K562 (cell line): ENCODE data around the gene GEMIN7. TPM values are rescaled to one million over a fixed set of nuclear protein-coding genes. Genes with fewer than 3 reads are reported as not detected.

Experiments
- BRF1 ChIP-seq: IDR thresholded peaks from 3 replicates; pipeline ENCODE4 v1.6.1; 2011; ENCODE audit warnings: borderline replicate concordance, mild to moderate bottlenecking; ENCODE audit not compliant: insufficient read length; ENCODE audit errors: extremely low read depth
- CBFA2T3 ChIP-seq: fragments of 450-650 bp; IDR thresholded peaks from 2 replicates; pipeline ENCODE4 v1.6.1; 2017
- CBX3 ChIP-seq, 2 experiments: IDR thresholded peaks; 1 replicate in 1 of 2; 2 replicates in 1 of 2; pipeline ENCODE4 v1.6.1; 2012; ENCODE audit warnings: inconsistent platforms in 2 of 2, low read length in 2 of 2, borderline replicate concordance in 1 of 2, control low read depth in 1 of 2
- E2F5 ChIP-seq: sonication (generic); formaldehyde crosslinking; IDR thresholded peaks from 2 replicates; pipeline ENCODE4 v1.8.0; 2022; ENCODE audit warnings: mild to moderate bottlenecking, missing genetic modification reagents
- ELF1 ChIP-seq: fragments of 200-800 bp; sonication (Bioruptor generic); IDR thresholded peaks from 2 replicates; pipeline ENCODE4 v1.6.1; 2016; ENCODE audit warnings: missing genetic modification characterization, missing compliant biosample characterization
- ETV5 ChIP-seq: sonication (generic); formaldehyde crosslinking; IDR thresholded peaks from 2 replicates; pipeline ENCODE4 v1.4.0; 2020; ENCODE audit warnings: low read depth, mild to moderate bottlenecking, missing genetic modification reagents
- HES1 ChIP-seq: fragments of 450-650 bp; IDR thresholded peaks from 2 replicates; pipeline ENCODE4 v1.6.1; 2016; ENCODE audit warnings: low read depth, mild to moderate bottlenecking, moderate library complexity
- HNRNPL ChIP-seq: fragments of 200-400 bp; formaldehyde crosslinking; IDR thresholded peaks from 2 replicates; pipeline ENCODE4 v1.6.1; 2017; ENCODE audit warnings: low read depth, mild to moderate bottlenecking, low read length
- KDM4B ChIP-seq, 2 experiments: fragments of 450-650 bp in 1 of 2; sonication (generic) in 1 of 2; IDR thresholded peaks; 2 replicates each; pipeline ENCODE4 v1.6.1; 2016 to 2017; ENCODE audit warnings: borderline replicate concordance in 2 of 2, antibody characterized with exemption in 1 of 2, low read depth in 1 of 2, mild to moderate bottlenecking in 1 of 2
- MIER1 ChIP-seq: fragments of 450-650 bp; IDR thresholded peaks from 2 replicates; pipeline ENCODE4 v1.6.1; 2016; ENCODE audit warnings: antibody characterized with exemption, mild to moderate bottlenecking, low read depth
- MNT ChIP-seq, 2 experiments: fragments of 450-650 bp; conservative IDR thresholded peaks; 2 replicates each; pipeline ENCODE4 v1.6.1; 2017; ENCODE audit warnings: mild to moderate bottlenecking in 2 of 2, moderate library complexity in 2 of 2
- NFE2L1 ChIP-seq: fragments of 450-650 bp; IDR thresholded peaks from 2 replicates; pipeline ENCODE4 v1.6.1; 2016; ENCODE audit warnings: missing genetic modification characterization, low read depth, mild to moderate bottlenecking, missing compliant biosample characterization, moderate library complexity, borderline replicate concordance
- RUNX1 ChIP-seq: sonication (generic); IDR thresholded peaks from 2 replicates; pipeline ENCODE4 v1.6.1; 2016; ENCODE audit warnings: antibody characterized with exemption, low read depth
- SMARCA4 ChIP-seq: fragments of 450-650 bp; IDR thresholded peaks from 2 replicates; pipeline ENCODE4 v1.6.1; 2016
- WHSC1 ChIP-seq: IDR thresholded peaks from one replicate; pipeline ENCODE4 v1.6.1; 2012; ENCODE audit warnings: low read length, control low read depth, inconsistent platforms
- ZBTB1 ChIP-seq: sonication (generic); formaldehyde crosslinking; IDR thresholded peaks from 2 replicates; pipeline ENCODE4 v1.8.1; 2023; ENCODE audit warnings: missing genetic modification reagents, low read depth, mild to moderate bottlenecking, borderline replicate concordance
- ZBTB17 ChIP-seq: fragments of 450-650 bp; formaldehyde crosslinking; IDR thresholded peaks from 2 replicates; pipeline ENCODE4 v1.4.0; 2020; ENCODE audit warnings: mild to moderate bottlenecking
- ZC3H11A ChIP-seq: IDR thresholded peaks from 2 replicates; pipeline ENCODE4 v1.6.1; 2012; ENCODE audit warnings: low read depth, low read length, improper control_type of control experiment
- ZNF124 ChIP-seq: sonication (generic); formaldehyde crosslinking; IDR thresholded peaks from 2 replicates; pipeline ENCODE4 v1.8.1; 2022; ENCODE audit warnings: missing genetic modification reagents
- ZNF184 ChIP-seq: sonication (generic); formaldehyde crosslinking; IDR thresholded peaks from 2 replicates; pipeline ENCODE4 v1.5.0; 2020; ENCODE audit warnings: missing genetic modification reagents
- ZNF408 ChIP-seq: fragments of 250-450 bp; sonication (Bioruptor Pico); IDR thresholded peaks from 2 replicates; pipeline ENCODE4 v1.4.0; 2020; ENCODE audit warnings: low read depth, mild to moderate bottlenecking, moderate library complexity
- ZNF511 ChIP-seq: sonication (generic); formaldehyde crosslinking; IDR thresholded peaks from 2 replicates; pipeline ENCODE4 v1.8.0; 2022; ENCODE audit warnings: mild to moderate bottlenecking, missing genetic modification reagents
- ZNF584 ChIP-seq: fragments of 200-800 bp; sonication (Bioruptor generic); IDR thresholded peaks from 2 replicates; pipeline ENCODE4 v1.6.1; 2016; ENCODE audit warnings: low read depth, mild to moderate bottlenecking, missing genetic modification characterization, missing compliant biosample characterization
- ZNF644 ChIP-seq: fragments of 200-800 bp; sonication (Bioruptor generic); IDR thresholded peaks from 2 replicates; pipeline ENCODE4 v1.6.1; 2016; ENCODE audit warnings: low read depth, missing genetic modification characterization, missing compliant biosample characterization
- ZNF699 ChIP-seq: fragments of 250-450 bp; sonication (Bioruptor Pico); IDR thresholded peaks from 2 replicates; pipeline ENCODE4 v1.8.0; 2021; ENCODE audit warnings: mild to moderate bottlenecking, moderate library complexity; ENCODE audit not compliant: insufficient replicate concordance
- polyA plus RNA-seq, 8 experiments: library from polyadenylated mRNA; depleted of rRNA in 4 of 8; stranded (reverse) in 5 of 8; unstranded in 3 of 8; fragments of >200 nt; fragmentation: Nextera tagmentation in 2 of 8; fragmentation: Illumina TruSeq in 1 of 8; extraction: Ambion mirVana in 2 of 8; extraction: Trizol in 1 of 8; gene quantifications; 2 replicates each; pipeline versions ENCODE4 v1.2.1 to v1.2.3, GENCODE V29; 2011 to 2014; ENCODE audit warnings: inconsistent platforms in 1 of 8, missing spikeins in 1 of 8
- total RNA-seq, 7 experiments: library from RNA; depleted of rRNA in 6 of 7; stranded (reverse); fragments of >200 nt in 6 of 7; fragmentation: Illumina TruSeq in 2 of 7; extraction: Trizol in 2 of 7; gene quantifications; 2 replicates each; pipeline versions ENCODE4 v1.2.1 to v1.2.3, GENCODE V29; 2011 to 2021; ENCODE audit warnings: low replicate concordance in 1 of 7

Gene GEMIN7
- total and polyA plus RNA-seq, 9 of the 15 experiments (the other 6 are each of a cell fraction or from before 2014, with no cell fraction given), result 23.1 to 124 (median 54.9) TPM

- TF ChIP-seq ZNF511, result no peak
- no peak for TF ChIP-seq ZC3H11A
- TF ChIP-seq MIER1, result no peak
- TF ChIP-seq KDM4B (IDR thresholded peaks at IDR 0.05; ENCODE audit: borderline replicate concordance in 2 of 2, low read depth in 1 of 2), result no peak
- peak; percentile 87 for TF ChIP-seq SMARCA4
- TF ChIP-seq ZNF184, result no peak
- no peak for TF ChIP-seq RUNX1
- no peak for TF ChIP-seq ZNF644 (tag)
- TF ChIP-seq ELF1 (tag), result no peak
- TF ChIP-seq WHSC1, result no peak
- no peak for TF ChIP-seq ZNF408 (CRISPR knock-in tag)
- no peak for TF ChIP-seq E2F5 (CRISPR knock-in tag)
- TF ChIP-seq CBFA2T3, result peak; percentile 47
- no peak for TF ChIP-seq ZNF699 (CRISPR knock-in tag)
- TF ChIP-seq HES1, result no peak
- no peak for TF ChIP-seq ZBTB1 (CRISPR knock-in tag)
- no peak for TF ChIP-seq ZBTB17
- no peak for TF ChIP-seq NFE2L1 (tag)
- peak in 1 of 2 experiments; percentile 83; a peak in 3 of 4 replicates for TF ChIP-seq MNT (conservative IDR thresholded peaks at IDR 0.05)
- TF ChIP-seq CBX3 (IDR thresholded peaks at IDR 0.05; ENCODE audit: borderline replicate concordance in 1 of 2, low read length in 2 of 2), result no peak
- no peak for TF ChIP-seq ETV5 (CRISPR knock-in tag)
- 0 out of 2 replicates have a peak, but pooled peaks have one; percentile 74 for TF ChIP-seq ZNF584 (CRISPR knock-in tag)
- TF ChIP-seq HNRNPL, result no peak
- no peak for TF ChIP-seq BRF1
- no peak for TF ChIP-seq ZNF124 (CRISPR knock-in tag)
These were observed 18.9 kb downstream of the GEMIN7 start (continued) for GRCh38 chr19:45097776-45098520.
